AML-193 (cell line): Measurements from ENCODE around the gene PTPRE.
A peak's percentile ranks its signal among the peaks of the same experiment; 100 is the strongest.
"Not testable (repeated sequence)": the region's sequence is repeated elsewhere in the genome, so short reads cannot be mapped to it uniquely, and the experiment has no call there.

Experiments
- DNase-seq, 2 experiments: peaks; one replicate each; lab custom pipeline; 2025; lab: John Stamatoyannopoulos, UW

Gene PTPRE

DNA sequence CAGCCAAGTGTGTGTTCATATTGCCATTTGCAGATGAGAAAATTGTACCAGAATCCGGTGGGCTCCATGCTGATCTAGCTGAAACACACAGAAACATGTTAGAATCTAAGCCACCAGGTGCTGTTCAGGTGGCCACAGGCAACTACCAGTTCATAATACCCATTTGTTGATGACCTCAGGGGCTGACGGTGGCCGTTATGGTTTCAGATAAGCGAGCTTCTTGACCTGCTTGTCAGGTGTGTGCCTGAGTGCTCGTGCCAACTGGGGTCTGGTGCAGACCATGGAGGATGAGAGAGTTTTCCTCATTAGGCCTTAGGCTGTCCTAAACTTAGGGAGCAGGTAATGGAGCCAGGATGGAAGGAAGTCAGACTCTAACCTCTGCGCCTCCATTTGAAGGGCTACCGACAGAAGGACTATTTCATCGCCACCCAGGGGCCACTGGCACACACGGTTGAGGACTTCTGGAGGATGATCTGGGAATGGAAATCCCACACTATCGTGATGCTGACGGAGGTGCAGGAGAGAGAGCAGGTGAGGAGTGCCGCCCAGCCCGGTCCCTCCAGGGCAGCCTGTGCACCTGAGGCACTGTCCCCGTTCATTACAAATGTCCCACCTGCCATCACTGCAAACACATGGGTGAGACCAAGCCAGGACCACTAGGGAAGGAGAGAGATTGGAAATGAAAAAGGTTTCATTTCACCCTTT, 166.2 kb downstream of the PTPRE start:
- DNase-seq = no peak

DNA sequence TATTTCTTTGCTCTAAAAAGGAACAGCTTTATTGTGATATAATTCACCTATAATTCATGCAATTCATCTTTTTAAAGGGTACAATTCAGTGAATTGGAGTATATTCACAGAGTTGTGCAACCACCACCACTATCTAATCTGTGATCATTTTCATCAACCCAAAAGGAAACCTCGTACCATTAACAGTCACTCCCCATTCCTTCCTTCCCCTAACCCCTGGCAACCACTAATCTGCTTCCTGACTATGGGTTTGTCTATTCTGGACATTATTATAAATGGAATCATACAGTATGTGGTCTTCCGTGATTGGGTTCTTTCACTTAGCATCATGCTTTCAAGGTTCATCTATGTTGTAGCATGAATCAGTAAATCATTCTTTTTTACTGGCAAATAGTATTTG, 167.0 kb downstream of the PTPRE start:
- DNase-seq = no peak

DNA sequence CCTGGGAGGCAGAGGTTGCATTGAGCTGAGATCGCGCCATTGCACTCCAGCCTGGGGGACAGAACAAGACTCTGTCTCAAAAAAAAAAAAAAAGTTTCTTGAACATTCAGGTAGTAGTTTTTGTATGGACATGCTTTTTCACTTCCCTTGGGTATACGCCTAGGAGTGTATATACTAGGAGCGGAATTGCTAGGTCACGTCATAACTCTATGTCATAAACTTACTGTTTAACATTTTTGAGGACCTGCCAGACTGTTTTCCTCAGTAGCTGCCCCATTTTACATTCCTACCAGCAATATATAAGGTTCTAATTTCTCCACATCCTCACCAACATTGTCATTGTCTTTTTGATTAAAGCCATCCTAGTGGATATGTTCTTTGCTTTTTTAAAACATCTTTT, 167.7 kb downstream of the PTPRE start:
- DNase-seq = no peak

DNA sequence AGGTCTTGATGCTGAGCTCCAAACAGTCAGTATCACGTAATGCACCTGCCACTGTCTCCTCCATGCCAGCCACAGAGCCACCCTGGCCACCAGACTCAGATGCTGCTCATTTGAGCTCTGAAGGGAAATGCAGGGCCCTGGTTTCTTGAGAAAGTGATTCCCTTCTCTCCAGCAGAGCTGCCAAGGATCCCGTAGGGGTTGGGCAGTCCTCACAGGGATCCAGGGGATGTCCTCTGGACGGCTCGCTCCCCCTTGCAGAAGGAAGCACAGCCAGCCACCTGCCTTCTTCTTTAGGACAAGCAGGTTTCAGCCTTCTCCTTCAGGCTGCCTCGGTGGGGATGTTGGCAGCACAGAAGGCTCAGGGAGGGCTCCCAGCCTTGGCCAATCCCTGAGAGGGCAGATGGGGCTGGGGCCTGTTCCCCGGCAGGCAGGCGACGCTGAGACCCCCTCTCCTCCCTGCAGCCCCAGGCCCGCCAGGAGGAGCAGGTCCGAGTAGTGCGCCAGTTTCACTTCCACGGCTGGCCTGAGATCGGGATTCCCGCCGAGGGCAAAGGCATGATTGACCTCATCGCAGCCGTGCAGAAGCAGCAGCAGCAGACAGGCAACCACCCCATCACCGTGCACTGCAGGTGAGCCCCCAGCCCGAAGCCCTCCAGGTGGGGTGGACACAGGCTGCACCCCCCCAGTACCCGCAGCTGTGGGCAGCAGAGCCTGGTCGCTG, 170.4 kb downstream of the PTPRE start:
- DNase-seq = no peak

DNA sequence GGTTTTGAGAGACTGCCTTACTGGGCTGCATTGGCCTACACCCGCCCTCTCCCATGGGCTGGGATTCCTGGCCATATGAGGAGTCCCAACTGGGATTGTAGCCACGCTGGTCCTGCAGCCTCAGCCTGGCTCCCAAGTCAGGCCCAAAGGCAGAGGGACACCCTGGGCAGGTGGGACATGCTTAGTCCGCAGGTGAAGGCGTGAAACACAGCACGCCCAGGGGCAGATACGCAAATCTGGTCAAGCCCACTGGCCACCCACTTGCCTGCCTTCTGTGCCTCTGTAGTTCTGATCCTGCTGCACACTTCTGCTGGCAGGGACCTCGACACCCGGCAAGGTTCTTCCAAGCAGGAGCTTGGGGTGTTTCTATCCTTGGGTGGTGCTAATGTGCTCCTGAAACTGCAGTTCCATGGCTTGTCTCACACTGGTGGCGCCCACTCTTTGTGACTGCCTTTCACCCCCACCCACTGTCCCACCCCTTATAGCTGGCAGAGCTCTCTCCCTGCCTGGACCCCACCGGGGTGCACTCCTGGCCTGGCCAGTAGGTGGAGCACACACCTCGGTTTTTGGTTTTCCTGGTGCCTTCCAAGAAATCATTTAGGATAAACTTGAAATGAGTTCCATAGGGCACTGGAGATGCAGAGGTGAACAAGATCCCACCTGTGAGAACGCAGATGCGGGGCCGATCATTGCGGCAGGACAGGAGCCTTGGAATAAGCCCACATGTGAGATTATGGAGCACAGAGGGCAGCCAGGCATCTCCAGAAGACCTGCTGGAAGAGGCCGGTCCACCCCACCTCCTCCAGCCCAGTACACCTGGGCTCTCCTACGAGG, 171.4 kb downstream of the PTPRE start:
- DNase-seq = peak in 1 of 2 experiments; percentile 13

- no peak for DNase-seq
Measured at GRCh38 chr10:128080231-128080630, 173.3 kb downstream of the PTPRE start.

DNA sequence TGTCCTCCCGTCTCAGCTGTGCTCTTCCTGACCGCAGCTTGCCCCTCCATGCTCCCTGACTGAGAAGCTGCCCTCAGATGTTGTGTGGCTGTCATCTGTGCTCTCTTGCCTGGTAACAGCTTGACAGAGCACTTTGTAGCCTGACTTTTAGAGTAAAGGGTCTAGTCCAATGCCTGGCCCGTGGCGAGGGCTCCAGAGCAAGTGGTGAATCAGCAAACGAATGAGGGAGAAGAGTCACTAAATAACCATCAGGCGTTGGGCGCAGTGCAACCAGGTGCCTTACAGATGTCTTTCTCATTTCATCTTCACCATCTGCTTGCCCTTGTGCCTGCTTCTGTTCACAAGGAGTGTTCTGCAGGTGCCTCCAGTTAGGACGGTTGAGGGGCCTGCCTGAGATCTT, 173.7 kb downstream of the PTPRE start:
- DNase-seq = no peak

DNA sequence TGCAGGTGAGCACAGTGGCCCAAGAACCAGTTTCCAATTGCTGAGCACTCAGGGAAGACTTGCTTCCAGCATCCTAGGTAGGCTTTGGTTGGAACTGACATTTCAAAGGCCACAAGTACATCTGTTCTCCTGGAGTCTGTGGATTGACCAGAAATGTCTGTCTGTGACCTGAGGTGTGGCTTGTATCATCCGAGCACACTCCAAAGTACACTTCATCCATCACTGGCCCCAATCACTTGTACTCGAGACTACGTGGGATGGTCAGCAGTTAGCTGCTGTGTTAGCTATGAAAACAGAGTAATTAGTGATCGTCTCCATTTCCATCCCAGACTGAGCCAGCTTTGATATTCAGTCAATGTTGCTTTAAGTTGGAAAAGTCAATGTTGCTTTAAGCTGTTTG, 174.3 kb downstream of the PTPRE start:
- no peak for DNase-seq

DNA sequence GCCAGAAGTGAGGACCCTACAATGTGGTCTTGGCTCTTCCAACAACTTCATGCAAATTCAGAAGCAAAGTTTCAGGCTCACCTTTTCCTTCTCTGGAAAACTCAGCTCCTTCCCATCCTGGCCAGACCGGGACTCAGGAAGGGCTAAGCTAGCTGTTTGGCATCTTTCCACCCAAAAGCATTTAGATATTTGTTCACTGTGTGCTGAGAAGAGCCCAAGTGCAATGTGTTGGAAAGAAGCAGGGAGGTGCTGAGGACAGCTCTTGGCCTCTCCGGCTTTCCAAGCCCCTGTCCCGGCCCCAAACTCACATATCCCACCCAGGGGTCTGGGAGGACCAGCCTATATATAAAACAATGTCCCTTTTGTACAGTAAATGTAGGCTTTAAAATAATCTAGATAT, 174.8 kb downstream of the PTPRE start:
- no peak for DNase-seq

DNA sequence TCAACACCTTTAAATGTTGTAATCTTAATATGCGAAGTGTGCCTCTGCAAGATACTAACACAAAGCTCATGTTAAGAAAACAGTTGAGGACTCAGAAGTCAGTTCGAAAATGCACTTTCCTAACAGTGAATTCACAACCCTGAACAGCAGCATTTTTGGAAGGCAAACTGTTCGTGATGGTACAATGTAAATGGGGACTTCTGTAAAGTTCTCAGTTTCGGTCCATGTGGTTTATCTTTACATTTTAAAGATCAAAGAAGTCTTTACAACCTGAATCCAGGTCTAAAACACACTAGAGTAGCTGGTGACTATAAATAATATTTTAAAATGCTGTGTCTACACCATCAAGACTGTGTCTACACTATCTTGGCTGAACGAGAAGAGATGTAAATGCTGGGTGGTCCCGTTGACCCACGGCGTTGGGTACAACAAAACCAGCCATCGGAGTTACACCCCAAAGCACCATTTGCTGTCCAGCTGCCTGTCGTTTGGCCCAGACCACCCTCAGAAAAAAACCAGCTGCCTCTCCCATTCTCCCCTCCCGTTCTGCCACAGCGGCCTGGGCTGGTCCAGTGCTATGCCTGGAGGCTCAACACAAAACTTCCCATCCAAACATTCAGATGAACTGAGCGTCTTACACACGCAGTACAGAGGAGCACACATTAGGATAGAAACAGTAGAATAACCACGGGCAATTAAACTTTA, 176.4 kb downstream of the PTPRE start:
- DNase-seq = no peak

DNA sequence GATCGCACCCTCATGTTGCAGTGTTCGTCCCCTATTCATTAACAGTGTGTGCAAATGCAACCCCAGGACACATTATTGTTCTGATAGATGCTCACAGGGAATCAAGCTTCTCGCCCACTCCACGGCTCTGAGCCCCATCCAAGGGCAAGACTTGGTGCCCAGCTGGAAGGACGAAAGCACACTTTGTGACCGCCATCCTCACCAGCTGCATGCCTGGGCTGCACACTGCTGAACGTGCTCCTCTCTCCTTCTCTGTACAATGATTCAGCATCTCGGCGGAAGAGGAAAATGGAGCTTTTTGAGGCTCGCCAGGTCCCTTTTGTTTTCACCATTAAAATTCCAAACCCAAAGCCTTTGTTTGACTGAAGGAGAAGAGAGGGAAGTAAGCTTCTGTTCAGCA, 177.5 kb downstream of the PTPRE start:
- no peak for DNase-seq

DNA sequence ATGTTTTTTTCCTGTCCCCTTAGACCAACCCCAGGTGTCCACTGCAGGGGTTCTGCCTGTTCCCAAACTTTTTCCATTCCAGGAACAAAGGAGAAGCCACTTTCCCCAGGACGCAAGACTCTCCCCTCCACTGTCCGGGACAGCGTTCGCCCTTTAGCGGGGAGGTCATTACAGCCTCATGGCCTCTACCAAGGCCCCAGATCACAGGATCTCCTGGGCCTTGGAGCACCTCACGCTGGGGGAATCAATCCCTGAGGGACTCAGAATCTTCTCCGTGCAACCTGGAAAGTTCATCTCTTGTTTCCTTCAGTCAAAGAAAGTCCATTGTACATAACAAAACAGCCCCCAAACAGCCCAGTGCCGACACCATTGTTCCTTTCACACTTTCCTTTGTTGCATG, 178.1 kb downstream of the PTPRE start:
- no peak for DNase-seq

GRCh38 chr10:128086003-128086863, 179.3 kb downstream of the PTPRE start:
- no peak for DNase-seq

- DNase-seq = no peak
Measured at GRCh38 chr10:128087146-128087883, 180.4 kb downstream of the PTPRE start.

GRCh38 chr10:128087884-128088709, 181.2 kb downstream of the PTPRE start:
- DNase-seq = no peak

- DNase-seq = no peak
Measured at GRCh38 chr10:128091636-128092210, 184.8 kb downstream of the PTPRE start.

DNA sequence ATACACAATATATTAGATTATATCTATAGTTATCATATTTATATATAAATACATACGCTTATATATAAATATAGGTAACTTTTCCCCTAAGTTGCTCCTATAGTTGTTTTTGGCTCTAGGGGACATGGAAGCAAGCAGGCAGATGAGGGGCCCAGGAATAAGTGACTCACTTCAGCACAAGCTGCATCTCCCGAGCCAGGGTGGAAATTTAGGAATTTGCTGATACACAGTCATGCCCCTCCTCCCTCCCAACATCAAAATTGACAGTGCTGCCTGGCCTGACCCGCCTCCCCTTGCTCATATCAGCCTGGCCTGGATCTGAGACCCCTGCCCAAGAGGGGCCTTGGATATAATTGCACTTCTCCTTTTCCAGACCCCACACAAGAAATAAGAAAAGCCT, 185.6 kb downstream of the PTPRE start:
- DNase-seq = no peak

GRCh38 chr10:128094596-128094995, 187.7 kb downstream of the PTPRE start:
- DNase-seq = not testable (repeated sequence)

DNA sequence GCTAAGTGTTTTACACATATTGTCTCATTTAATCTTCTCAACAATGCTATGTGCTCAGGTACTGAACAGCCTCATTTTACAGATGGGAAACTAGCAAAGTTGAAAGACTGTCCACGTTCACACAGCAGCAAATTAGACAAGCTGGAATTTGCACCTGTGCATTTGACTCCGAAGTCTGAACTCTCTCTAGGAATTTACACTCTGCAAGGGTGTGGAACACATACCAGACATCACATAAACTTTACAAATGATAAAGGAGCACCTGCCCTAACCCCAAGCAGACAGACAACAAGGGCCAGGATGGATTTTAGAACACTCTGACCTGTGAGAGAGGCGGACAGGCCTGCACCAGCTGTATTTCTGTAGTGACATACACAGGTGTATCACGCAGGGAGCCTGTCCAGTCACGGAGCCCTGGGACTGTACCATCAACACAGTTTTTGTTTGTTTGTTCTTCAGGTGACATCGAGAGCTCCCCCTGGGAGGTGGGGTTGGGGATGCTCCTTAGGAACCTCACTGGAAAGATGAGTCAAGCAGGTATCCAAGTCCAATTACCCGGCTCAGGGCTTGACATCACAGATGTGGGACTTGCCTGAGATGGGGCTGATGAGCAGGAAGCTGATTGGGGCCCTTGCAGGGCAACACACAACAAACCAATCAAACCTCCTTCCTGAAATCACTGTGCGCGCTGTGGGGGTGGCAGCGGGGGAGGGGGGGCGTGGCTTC, 188.3 kb downstream of the PTPRE start:
- no peak for DNase-seq
